HCT116 (cell line): ENCODE data around the gene ST6GALNAC5. TPM values are rescaled to one million over a fixed set of nuclear protein-coding genes. Genes with fewer than 3 reads are reported as not detected.

ENCODE experiments used
- ATAC-seq: fragments of 200-7000 bp; cut with Tn5 transposase; 2 replicates; pipeline ENCODE4 v1.9.1; 2020; ENCODE audit warnings: mild to moderate bottlenecking, moderate library complexity
- BruUV-seq: library from RNA; stranded (reverse); fragments of 400-500 nt; replicated peaks from 2 replicates; lab custom pipeline; 2021; lab: Mats Ljungman, UMichigan
- CTCF ChIA-PET: fragments of 300-600 bp; sonication (Branson Sonifier 250); formaldehyde crosslinking; loops from one replicate; lab custom pipeline; 2021; ENCODE audit warnings: antibody characterized with exemption; lab: Charles Lee
- POLR2A ChIA-PET: fragments of 300-600, 350-600 bp; sonication (Branson Sonifier 250); formaldehyde crosslinking; loops from one replicate; lab custom pipeline; 2021; ENCODE audit warnings: antibody characterized with exemption; lab: Charles Lee
- RAD21 ChIA-PET, 2 experiments: fragments of 300-600 bp; sonication (Branson Sonifier 250); formaldehyde crosslinking; loops; one replicate each; lab custom pipeline; 2023; ENCODE audit warnings: low total read pairs in 2 of 2; ENCODE audit not compliant: uncharacterized antibody in 2 of 2, unreplicated experiment in 2 of 2, low non-redundant PET in 1 of 2; lab: Charles Lee
- DNase-seq: peaks from one replicate; pipeline ENCODE4 v3.0.0-alpha.2; 2010; ENCODE audit warnings: low read depth, low spot score
- H2AFZ ChIP-seq: fragments of 200-600 bp; shearing (Covaris generic), sonication (generic); 2 replicates; pipeline ENCODE4 v1.6.1; 2017; ENCODE audit warnings: low read depth, mixed run types, mixed read lengths, antibody characterized with exemption, low read length; ENCODE audit not compliant: poor library complexity, severe bottlenecking
- H3K27ac ChIP-seq: 2 replicates; pipeline ENCODE4 v1.5.1; 2012; ENCODE audit warnings: low read depth, low read length
- H3K27me3 ChIP-seq: fragments of 200-600 bp; sonication (generic); 2 replicates; pipeline ENCODE4 v1.6.1; 2016; ENCODE audit warnings: mixed run types, low read length, mixed read lengths; ENCODE audit not compliant: insufficient read depth
- H3K36me3 ChIP-seq, 2 experiments: fragments of 200-500 bp in 1 of 2; fragments of 200-600 bp in 1 of 2; sonication (Bioruptor generic) in 1 of 2; sonication (generic) in 1 of 2; 2 replicates each; pipeline versions ENCODE4 v1.5.1 to v1.6.1; 2014 to 2016; ENCODE audit warnings: low read length in 2 of 2, inconsistent platforms in 1 of 2, mixed read lengths in 1 of 2, mixed run types in 1 of 2; ENCODE audit not compliant: insufficient read depth in 2 of 2, control insufficient read depth in 1 of 2
- H3K4me1 ChIP-seq, 2 experiments: fragments of 200-600 bp in 1 of 2; sonication (generic) in 1 of 2; 2 replicates each; pipeline versions ENCODE4 v1.5.1 to v1.6.1; 2012 to 2017; ENCODE audit warnings: low read length in 2 of 2, inconsistent platforms in 1 of 2, mild to moderate bottlenecking in 1 of 2, mixed read lengths in 1 of 2, mixed run types in 1 of 2, moderate library complexity in 1 of 2; ENCODE audit not compliant: insufficient read depth in 2 of 2, control insufficient read depth in 1 of 2
- H3K4me2 ChIP-seq: fragments of 200-600 bp; sonication (generic); 2 replicates; pipeline ENCODE4 v1.6.1; 2017; ENCODE audit warnings: mixed run types, low read length, mixed read lengths
- H3K4me3 ChIP-seq, 2 experiments: fragments of 200-600 bp in 1 of 2; sonication (generic) in 1 of 2; replicated peaks in 1 of 2; 2 replicates each; pipeline ENCODE4 v1.5.1; 2011 to 2016; ENCODE audit warnings: low read length in 2 of 2, control low read depth in 1 of 2, low read depth in 1 of 2, mild to moderate bottlenecking in 1 of 2, mixed read lengths in 1 of 2, mixed run types in 1 of 2
- H3K79me2 ChIP-seq: fragments of 200-600 bp; sonication (generic); 2 replicates; pipeline ENCODE4 v1.6.1; 2017; ENCODE audit warnings: mild to moderate bottlenecking, mixed run types, low read length, moderate library complexity, mixed read lengths; ENCODE audit not compliant: insufficient read depth
- H3K9ac ChIP-seq: fragments of 200-600 bp; sonication (generic); 2 replicates; pipeline ENCODE4 v1.6.1; 2016; ENCODE audit warnings: low read length, mixed read lengths
- H3K9me2 ChIP-seq: fragments of 200-600 bp; sonication (generic), shearing (Covaris generic); 2 replicates; pipeline ENCODE4 v1.6.1; 2017; ENCODE audit warnings: mixed run types, mild to moderate bottlenecking, moderate library complexity; ENCODE audit not compliant: insufficient read depth
- H3K9me3 ChIP-seq, 2 experiments: fragments of 200-500 bp in 1 of 2; fragments of 200-600 bp in 1 of 2; sonication (Bioruptor generic) in 1 of 2; sonication (generic) in 1 of 2; 2 replicates each; pipeline ENCODE4 v1.6.1; 2014 to 2017; ENCODE audit warnings: low read length in 2 of 2, mixed read lengths in 2 of 2, inconsistent platforms in 1 of 2, low read depth in 1 of 2, mild to moderate bottlenecking in 1 of 2, mixed run types in 1 of 2, moderate library complexity in 1 of 2; ENCODE audit not compliant: control insufficient read depth in 1 of 2, insufficient read depth in 1 of 2
- H4K20me1 ChIP-seq: fragments of 200-600 bp; sonication (generic), shearing (Covaris generic); 2 replicates; pipeline ENCODE4 v1.6.1; 2017; ENCODE audit warnings: mixed run types, mild to moderate bottlenecking, moderate library complexity; ENCODE audit not compliant: insufficient read depth
- CBX3 ChIP-seq: IDR thresholded peaks from 2 replicates; pipeline ENCODE4 v1.6.1; 2012; ENCODE audit warnings: low read depth
- CEBPB ChIP-seq: IDR thresholded peaks from 2 replicates; pipeline ENCODE4 v1.6.1; 2012; ENCODE audit warnings: low read depth
- EGR1 ChIP-seq: IDR thresholded peaks from 2 replicates; pipeline ENCODE4 v1.6.1; 2012; ENCODE audit warnings: low read depth
- ELF1 ChIP-seq: IDR thresholded peaks from 2 replicates; pipeline ENCODE4 v1.6.1; 2012; ENCODE audit warnings: low read depth, borderline replicate concordance
- EZH2 ChIP-seq: fragments of 200-600 bp; sonication (generic); IDR thresholded peaks from 2 replicates; pipeline ENCODE4 v1.6.1; 2017; ENCODE audit warnings: antibody characterized with exemption, mixed run types
- EZH2phosphoT487 ChIP-seq: fragments of 200-600 bp; IDR thresholded peaks from 2 replicates; pipeline ENCODE4 v1.6.1; 2018; ENCODE audit warnings: antibody characterized with exemption, borderline replicate concordance
- FOSL1 ChIP-seq: IDR thresholded peaks from 2 replicates; pipeline ENCODE4 v1.6.1; 2012; ENCODE audit warnings: low read depth
- JUND ChIP-seq: IDR thresholded peaks from 2 replicates; pipeline ENCODE4 v1.6.1; 2012
- REST ChIP-seq: IDR thresholded peaks from 2 replicates; pipeline ENCODE4 v1.6.1; 2012; ENCODE audit warnings: low read depth
- SRF ChIP-seq: IDR thresholded peaks from 2 replicates; pipeline ENCODE4 v1.6.1; 2012; ENCODE audit warnings: low read depth
- YY1 ChIP-seq: IDR thresholded peaks from 2 replicates; pipeline ENCODE4 v1.6.1; 2011; ENCODE audit warnings: low read length, low read depth, moderate library complexity, mild to moderate bottlenecking; ENCODE audit not compliant: insufficient replicate concordance; ENCODE audit errors: extremely low read depth
- ZBTB33 ChIP-seq: IDR thresholded peaks from 2 replicates; pipeline ENCODE4 v1.6.1; 2011; ENCODE audit warnings: mild to moderate bottlenecking, low read length, moderate library complexity; ENCODE audit not compliant: insufficient replicate concordance; ENCODE audit errors: extremely low read depth
- ZFX ChIP-seq: fragments of 450-650 bp; IDR thresholded peaks from 2 replicates; pipeline ENCODE4 v1.6.1; 2017
- ZNF274 ChIP-seq: fragments of 200-500 bp; sonication (Bioruptor generic); IDR thresholded peaks from 2 replicates; pipeline ENCODE4 v1.6.1; 2014; ENCODE audit warnings: mild to moderate bottlenecking, low read depth, low read length, inconsistent platforms
- intact Hi-C: fragments of 100-400 bp; cut with micrococcal nuclease; formaldehyde crosslinking; loops from 2 replicates; pipeline ENCODE4 v1.10.0; 2022
- total RNA-seq: library from RNA; stranded (reverse); gene quantifications from one replicate; pipeline ENCODE4 v1.2.1, GENCODE V29; 2021; ENCODE audit not compliant: unreplicated experiment

The ST6GALNAC5 gene
- total RNA-seq, 1 experiment from 2014 or later = 1.2 TPM

GRCh38 chr1:77068013-77068412, 200.7 kb downstream of the ST6GALNAC5 start (continued):
- TF ChIP-seq FOSL1 = peak; percentile 30
- TF ChIP-seq JUND = peak; percentile 44
- TF ChIP-seq ZFX = no peak
- TF ChIP-seq CBX3 = 0 out of 2 replicates have a peak, but pooled peaks have one; percentile 57
- no peak for TF ChIP-seq REST
- TF ChIP-seq YY1 = no peak
- TF ChIP-seq EZH2phosphoT487 = no peak
- no peak for TF ChIP-seq CEBPB
- TF ChIP-seq ZNF274 = no peak
- TF ChIP-seq ELF1 = no peak
- TF ChIP-seq EZH2 = no peak

- intact Hi-C loops = no loop called here
- Histone ChIP-seq H3K4me3 (no peak overlapping the region), H3K27ac (no peak overlapping the region), H3K79me2 (no peaks in the 10 kb centered on the region), H3K4me2 (no peak overlapping the region), H3K36me3 (no peaks in the 10 kb centered on the region), H3K27me3 (no peaks in the 10 kb centered on the region), H3K9me3 (no peaks in the 10 kb centered on the region), H3K9ac (no peak overlapping the region), H3K4me1 (no peaks in the 10 kb centered on the region), H2AFZ (no peak overlapping the region), H3K9me2 (no peaks in the 10 kb centered on the region), H4K20me1 (no peaks in the 10 kb centered on the region)
- no peak for DNase-seq
- no peak for ATAC-seq
- ChIA-PET CTCF (no interaction called here), POLR2A (no interaction called here), RAD21 (no interaction called here)
- no TSS peak for BruUV-seq
- no peak for TF ChIP-seq ELF1
- no peak for TF ChIP-seq ZBTB33
- no peak for TF ChIP-seq SRF
- TF ChIP-seq EZH2phosphoT487 = no peak
- no peak for TF ChIP-seq EGR1
- no peak for TF ChIP-seq CEBPB
- TF ChIP-seq REST = no peak
Observed at GRCh38 chr1:77076759-77077158, 209.5 kb downstream of the ST6GALNAC5 start.
